Progenitor cell of endocrine pancreas (in vitro differentiated cells): Measurements from ENCODE around the gene RAD51B. TPM values are rescaled to one million over a fixed set of nuclear protein-coding genes. Genes with fewer than 3 reads are reported as not detected.
A peak's percentile ranks its signal among the peaks of the same experiment; 100 is the strongest.

Experiments
- DNase-seq: peaks from one replicate; pipeline ENCODE4 v3.0.0; 2021; ENCODE audit warnings: low spot score; ENCODE audit not compliant: unreplicated experiment
- H3K27ac Mint-ChIP-seq: 2 replicates; pipeline ENCODE4 v1.8.0; 2021; ENCODE audit warnings: mild to moderate bottlenecking, moderate library complexity, mixed read lengths
- H3K27me3 Mint-ChIP-seq: 2 replicates; pipeline ENCODE4 v1.8.0; 2021; ENCODE audit warnings: mixed read lengths
- H3K36me3 Mint-ChIP-seq: 2 replicates; pipeline ENCODE4 v1.8.0; 2022; ENCODE audit warnings: mixed read lengths; ENCODE audit not compliant: insufficient read depth
- H3K4me1 Mint-ChIP-seq: 2 replicates; pipeline ENCODE4 v1.8.0; 2021; ENCODE audit warnings: low read depth, mixed read lengths
- H3K4me3 Mint-ChIP-seq: 2 replicates; pipeline ENCODE4 v1.8.0; 2021; ENCODE audit warnings: low read depth, mild to moderate bottlenecking, moderate library complexity, mixed read lengths
- H3K9me3 Mint-ChIP-seq: 2 replicates; pipeline ENCODE4 v1.8.0; 2021; ENCODE audit warnings: low read depth, mixed read lengths
- total RNA-seq: library from RNA; stranded (reverse); gene quantifications from 2 replicates; pipeline ENCODE4 v1.2.1, GENCODE V29; 2021
- TF ChIP-seq, protein P1 (sequence below): fragments of 200-600 bp; sonication (generic); IDR thresholded peaks from one replicate; pipeline ENCODE4 v1.5.0; 2021; ENCODE audit warnings: antibody characterized with exemption, mild to moderate bottlenecking; ENCODE audit not compliant: unreplicated experiment

The RAD51B gene
- total RNA-seq, 1 donor from 2014 or later = 24.7 TPM

DNA sequence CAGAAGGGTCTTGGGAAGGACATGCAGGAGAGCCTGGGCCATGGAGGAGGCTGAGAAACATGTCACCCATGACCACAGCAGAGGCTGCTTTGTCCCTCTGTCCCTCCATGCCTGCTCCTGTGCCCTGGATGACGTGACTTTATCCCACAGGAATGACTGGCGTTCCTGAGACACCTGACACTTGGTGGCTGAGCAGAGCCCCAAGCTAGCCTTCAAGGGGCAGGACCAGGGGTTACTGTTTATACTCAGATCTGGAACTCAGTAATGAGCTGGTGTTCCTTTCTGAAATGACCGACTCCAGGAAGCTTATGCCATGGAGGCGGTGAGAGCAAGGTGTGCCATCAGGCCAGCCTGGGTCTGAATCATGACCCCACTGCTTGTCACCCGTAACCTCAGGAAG is 929.1 kb downstream of the RAD51B start:
- no peaks in the 10 kb centered on the region for H3K27me3 Mint-ChIP-seq
- peaks cover 15% of the 10 kb centered on the region for H3K4me1 Mint-ChIP-seq
- H3K9me3 Mint-ChIP-seq = no peaks in the 10 kb centered on the region
- TF ChIP-seq, protein P1, sequence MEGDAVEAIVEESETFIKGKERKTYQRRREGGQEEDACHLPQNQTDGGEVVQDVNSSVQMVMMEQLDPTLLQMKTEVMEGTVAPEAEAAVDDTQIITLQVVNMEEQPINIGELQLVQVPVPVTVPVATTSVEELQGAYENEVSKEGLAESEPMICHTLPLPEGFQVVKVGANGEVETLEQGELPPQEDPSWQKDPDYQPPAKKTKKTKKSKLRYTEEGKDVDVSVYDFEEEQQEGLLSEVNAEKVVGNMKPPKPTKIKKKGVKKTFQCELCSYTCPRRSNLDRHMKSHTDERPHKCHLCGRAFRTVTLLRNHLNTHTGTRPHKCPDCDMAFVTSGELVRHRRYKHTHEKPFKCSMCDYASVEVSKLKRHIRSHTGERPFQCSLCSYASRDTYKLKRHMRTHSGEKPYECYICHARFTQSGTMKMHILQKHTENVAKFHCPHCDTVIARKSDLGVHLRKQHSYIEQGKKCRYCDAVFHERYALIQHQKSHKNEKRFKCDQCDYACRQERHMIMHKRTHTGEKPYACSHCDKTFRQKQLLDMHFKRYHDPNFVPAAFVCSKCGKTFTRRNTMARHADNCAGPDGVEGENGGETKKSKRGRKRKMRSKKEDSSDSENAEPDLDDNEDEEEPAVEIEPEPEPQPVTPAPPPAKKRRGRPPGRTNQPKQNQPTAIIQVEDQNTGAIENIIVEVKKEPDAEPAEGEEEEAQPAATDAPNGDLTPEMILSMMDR = no peak
- H3K36me3 Mint-ChIP-seq = no peaks in the 10 kb centered on the region
- H3K27ac Mint-ChIP-seq = no peak overlapping the region
- DNase-seq = no peak
- no peak overlapping the region for H3K4me3 Mint-ChIP-seq

DNA sequence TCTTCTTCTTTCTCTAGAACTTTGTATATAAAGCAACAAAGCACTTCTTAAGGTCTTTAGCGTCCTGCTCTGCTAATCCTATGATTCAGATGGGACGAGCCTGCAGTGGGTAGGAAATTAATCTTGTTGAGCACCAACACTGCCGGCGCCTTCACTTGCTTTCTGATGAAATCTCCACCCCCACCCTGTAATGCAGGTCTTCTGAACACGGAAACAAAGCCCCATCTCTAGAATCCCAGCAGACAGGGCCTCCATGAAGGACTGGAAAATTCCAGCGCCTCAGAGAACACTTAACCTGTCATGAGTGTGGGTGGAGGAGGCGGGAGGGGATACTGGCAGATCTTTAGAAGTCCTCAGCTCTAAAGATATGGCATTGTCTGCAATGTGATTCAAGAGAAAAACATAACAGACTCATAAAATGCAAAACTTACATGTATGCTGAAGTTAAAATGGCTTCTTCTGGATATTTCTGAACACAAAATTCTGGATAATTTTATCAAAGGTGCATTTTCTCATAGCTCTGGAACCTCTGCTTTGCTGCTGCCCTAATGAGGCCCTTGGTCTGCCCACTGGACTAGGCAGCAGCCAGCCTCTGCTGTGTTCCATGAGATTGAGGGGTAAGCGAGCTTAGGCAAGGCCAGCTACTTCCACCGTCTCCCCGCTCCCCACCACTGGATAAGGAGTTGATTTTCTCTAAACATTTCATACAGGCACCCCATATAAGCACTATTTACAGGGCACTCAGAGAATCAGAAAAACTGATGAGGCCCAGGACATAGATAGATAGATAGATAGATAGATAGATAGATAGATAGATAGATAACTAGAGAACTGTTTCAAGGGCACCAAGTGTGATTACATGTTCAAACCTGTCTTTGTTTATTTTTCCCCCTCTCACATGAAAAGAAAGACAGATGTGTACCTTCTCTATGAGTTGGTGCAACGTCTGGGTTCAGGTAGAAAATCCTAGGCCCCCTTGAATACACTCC is 930.2 kb downstream of the RAD51B start:
- TF ChIP-seq, protein P1 = no peak
- no peaks in the 10 kb centered on the region for H3K36me3 Mint-ChIP-seq
- H3K27me3 Mint-ChIP-seq = no peaks in the 10 kb centered on the region
- H3K4me1 Mint-ChIP-seq = peaks cover 23% of the 10 kb centered on the region
- peak overlapping the region; percentile 59 for H3K27ac Mint-ChIP-seq
- H3K4me3 Mint-ChIP-seq = no peak overlapping the region
- no peak for DNase-seq
- no peaks in the 10 kb centered on the region for H3K9me3 Mint-ChIP-seq

DNA sequence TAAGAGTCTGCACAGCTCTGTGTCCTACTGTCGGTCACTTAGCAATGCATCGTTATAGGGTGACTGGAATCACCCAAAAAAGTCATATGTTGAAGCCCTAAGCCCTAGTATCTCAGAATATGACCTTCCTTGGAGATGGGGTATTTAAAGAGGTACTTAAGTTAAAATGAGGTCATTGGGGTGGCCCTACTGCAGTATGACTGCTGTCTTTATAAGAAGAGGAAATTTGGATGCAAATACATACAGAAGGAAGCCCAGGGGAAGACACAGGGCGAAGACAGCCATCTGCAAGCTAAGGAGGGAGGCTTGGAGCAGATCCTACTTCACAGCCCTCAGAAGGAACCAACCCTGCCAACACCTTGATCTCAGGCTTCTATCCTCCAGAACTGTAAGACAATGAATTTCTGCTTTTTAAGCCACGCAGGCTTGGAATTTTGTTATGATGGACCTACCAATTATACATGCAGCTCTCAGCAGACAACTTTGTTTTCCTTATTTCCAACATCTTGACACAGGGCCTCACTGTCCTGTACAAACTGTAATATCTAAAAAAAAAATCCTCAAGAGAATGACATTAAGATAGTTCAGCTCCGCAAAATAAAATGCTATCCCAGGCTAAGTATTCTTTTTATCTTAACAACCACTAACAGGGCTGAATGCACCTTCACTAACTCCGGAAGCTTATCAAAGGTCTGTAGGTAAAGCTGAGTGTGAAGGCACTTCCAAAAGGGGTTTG is 932.9 kb downstream of the RAD51B start:
- Mint-ChIP-seq H3K27me3 (no peaks in the 10 kb centered on the region), H3K36me3 (no peaks in the 10 kb centered on the region), H3K4me3 (no peak overlapping the region), H3K4me1 (peaks cover 45% of the 10 kb centered on the region), H3K27ac (no peak overlapping the region), H3K9me3 (no peaks in the 10 kb centered on the region)
- DNase-seq = no peak
- TF ChIP-seq, protein P1 = no peak

DNA sequence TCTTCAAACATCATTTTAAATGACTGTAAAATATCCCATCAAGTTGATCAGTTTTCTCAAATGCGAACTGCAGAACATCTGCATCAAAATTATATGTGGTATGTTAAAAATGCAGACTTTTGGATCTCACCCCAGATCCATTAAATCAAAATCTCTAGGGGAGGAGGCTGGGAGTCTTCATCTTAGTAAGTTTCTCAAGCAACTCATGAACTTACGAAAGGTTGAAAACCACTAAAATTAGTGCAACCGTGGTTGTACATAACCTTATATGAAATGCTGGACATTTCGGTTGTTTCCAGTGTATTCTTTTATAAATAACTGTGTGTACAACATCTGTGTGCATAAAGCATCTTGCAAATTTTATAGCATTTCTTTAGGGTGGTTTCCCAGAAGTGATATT is 934.1 kb downstream of the RAD51B start:
- Mint-ChIP-seq H3K27me3 (no peaks in the 10 kb centered on the region), H3K4me3 (no peak overlapping the region), H3K9me3 (no peaks in the 10 kb centered on the region), H3K36me3 (no peaks in the 10 kb centered on the region), H3K27ac (no peak overlapping the region), H3K4me1 (peaks cover 54% of the 10 kb centered on the region)
- no peak for DNase-seq
- TF ChIP-seq, protein P1 = no peak

DNA sequence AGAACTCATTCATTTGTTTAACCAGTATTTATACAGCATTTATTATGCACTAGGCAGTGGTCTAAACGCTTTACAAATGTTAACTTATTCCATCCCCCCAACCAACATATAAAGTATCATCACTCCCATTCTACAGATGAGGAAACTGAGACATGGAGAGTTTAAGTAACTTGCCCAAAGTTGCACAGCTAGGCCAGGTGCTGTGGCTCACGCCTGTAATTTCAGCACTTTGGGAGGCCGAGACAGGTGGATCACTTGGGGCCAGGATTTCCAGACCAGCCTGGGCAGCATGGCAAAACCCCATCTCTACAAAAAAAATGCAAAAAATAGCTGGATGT is 935.4 kb downstream of the RAD51B start:
- H3K27ac Mint-ChIP-seq = no peak overlapping the region
- H3K4me1 Mint-ChIP-seq = peaks cover 60% of the 10 kb centered on the region
- H3K9me3 Mint-ChIP-seq = no peaks in the 10 kb centered on the region
- H3K27me3 Mint-ChIP-seq = no peaks in the 10 kb centered on the region
- TF ChIP-seq, protein P1 = no peak
- no peaks in the 10 kb centered on the region for H3K36me3 Mint-ChIP-seq
- peak overlapping the region; percentile 14 for H3K4me3 Mint-ChIP-seq
- no peak for DNase-seq
